Subcutaneous adipose tissue (tissue), 4 donors: ENCODE data around the gene LAMP5. TPM values are rescaled to one million over a fixed set of nuclear protein-coding genes. Genes with fewer than 3 reads are reported as not detected.

ENCODE experiments used
- total RNA-seq, 4 donors: library from RNA; depleted of rRNA; stranded (reverse); fragments of >200 nt; gene quantifications; one replicate each; pipeline ENCODE4 v1.1.0, GENCODE V29; 2016
- TF ChIP-seq, protein P1 (sequence below): fragments of 450-650 bp; IDR thresholded peaks from one replicate; pipeline ENCODE4 v1.5.1; 2016; ENCODE audit warnings: low read depth, mild to moderate bottlenecking, control low read depth, antibody characterized with exemption, moderate library complexity

Gene LAMP5
- total RNA-seq, 4 donors from 2014 or later: not detected

DNA sequence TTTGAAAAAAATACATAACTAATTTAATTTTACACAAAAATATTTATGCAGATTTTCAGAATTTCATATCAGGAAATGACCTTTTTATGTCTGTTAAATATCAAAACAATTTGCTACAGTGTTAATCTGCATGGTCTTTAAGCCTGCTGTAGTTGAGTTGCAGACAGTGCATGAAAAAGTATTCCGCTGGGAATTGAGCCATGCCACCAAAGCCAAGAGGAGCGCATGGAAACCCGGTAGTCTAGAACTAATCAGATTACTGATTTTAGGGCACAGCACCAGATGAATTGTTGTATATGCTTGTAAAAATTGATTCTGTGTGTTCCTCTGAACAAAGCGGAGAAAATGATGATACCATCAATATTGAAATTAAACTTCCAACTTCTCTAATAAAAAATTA is 34.3 kb upstream of the LAMP5 start:
- TF ChIP-seq, protein P1, sequence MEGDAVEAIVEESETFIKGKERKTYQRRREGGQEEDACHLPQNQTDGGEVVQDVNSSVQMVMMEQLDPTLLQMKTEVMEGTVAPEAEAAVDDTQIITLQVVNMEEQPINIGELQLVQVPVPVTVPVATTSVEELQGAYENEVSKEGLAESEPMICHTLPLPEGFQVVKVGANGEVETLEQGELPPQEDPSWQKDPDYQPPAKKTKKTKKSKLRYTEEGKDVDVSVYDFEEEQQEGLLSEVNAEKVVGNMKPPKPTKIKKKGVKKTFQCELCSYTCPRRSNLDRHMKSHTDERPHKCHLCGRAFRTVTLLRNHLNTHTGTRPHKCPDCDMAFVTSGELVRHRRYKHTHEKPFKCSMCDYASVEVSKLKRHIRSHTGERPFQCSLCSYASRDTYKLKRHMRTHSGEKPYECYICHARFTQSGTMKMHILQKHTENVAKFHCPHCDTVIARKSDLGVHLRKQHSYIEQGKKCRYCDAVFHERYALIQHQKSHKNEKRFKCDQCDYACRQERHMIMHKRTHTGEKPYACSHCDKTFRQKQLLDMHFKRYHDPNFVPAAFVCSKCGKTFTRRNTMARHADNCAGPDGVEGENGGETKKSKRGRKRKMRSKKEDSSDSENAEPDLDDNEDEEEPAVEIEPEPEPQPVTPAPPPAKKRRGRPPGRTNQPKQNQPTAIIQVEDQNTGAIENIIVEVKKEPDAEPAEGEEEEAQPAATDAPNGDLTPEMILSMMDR: no peak

DNA sequence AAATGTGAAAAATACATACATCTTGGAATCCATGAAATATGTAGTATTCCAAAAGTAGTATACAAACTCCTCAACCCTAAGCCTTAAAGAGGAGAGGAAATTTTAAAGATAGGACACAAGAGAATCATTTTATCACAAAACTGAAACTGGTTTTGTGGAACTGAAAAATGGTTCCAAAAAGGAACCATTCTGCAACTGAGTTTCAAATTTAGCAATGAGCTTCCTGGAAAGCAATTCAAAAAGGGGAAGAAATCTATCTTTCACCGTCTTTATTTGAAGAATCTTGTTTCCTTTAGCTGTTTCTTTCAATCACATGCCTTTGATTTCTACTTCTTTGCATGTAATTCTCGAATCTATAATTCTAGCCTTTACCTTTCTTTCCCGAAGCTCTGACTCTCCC is 32.2 kb upstream of the LAMP5 start:
- TF ChIP-seq, protein P1: no peak

DNA sequence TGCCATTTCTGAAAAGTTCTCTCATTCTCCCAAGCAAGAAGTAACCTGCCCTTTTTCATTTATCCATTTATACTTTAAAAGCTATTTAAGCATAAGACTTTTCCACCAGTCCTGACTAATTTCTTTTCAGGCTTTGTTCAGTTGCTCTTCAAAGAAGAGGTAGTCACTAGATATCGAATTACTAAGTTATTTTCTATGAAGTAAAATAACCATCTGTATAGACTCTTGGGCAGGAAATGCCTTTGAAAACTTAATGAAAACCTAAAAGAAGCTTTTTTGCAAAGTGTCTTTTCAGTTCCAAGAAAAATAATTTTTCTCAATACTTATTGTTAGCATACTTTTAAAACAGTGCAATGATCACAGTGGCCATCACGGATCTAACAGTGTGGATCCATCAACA is 31.3 kb upstream of the LAMP5 start:
- TF ChIP-seq, protein P1: no peak

DNA sequence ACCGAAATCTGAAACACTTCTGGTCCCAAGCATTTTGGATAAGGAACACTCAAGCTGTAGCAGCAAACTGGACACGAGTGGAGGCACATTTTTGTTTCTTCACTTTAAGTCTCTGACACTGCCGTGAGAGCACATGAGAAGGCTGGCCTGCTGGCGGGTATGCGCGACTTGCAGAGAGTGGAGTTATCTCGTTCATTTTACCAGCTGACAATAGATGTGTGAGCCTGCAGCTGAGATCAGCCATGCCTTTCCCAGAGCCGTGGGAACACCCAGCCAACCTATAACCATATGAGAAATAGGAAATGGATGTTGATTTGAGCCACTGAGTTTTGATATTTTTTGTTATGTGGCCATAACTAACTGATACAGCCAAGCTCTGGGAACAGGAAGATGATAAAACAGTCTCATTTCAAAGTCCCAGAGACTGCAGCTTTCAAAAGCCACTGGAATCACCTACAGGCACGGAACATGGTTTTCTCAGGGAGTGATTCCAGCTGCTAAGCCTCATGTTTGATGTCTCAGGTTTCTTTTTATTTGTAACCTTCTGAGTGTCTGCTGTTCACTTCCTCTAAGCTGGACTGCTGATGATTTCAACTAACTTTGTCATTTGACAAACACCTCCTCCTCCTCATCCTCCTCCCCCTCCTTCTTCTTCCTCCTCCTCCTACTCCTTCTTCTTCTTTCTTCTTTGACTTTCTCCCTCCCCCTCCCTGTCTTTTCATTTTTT is 28.6 kb upstream of the LAMP5 start:
- TF ChIP-seq, protein P1: no peak

DNA sequence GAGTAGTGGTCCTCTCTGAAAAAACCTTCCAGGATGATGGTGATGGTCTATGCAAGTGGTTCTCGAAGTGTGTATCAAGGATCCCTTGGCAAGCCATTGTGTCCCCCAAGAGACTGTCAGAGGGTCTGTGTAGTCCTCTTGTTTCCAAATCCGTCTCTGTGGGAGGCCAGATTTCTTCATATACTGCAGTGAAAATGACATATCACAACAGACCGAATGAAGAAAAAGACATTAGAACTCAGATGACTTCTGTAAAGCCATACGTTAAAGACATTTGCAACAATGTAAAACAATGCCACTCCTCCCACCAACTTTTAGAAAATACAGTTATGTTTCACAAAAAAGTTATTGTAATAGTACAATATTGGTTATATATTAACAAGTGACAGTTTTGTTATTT is 27.2 kb upstream of the LAMP5 start:
- TF ChIP-seq, protein P1: no peak

DNA sequence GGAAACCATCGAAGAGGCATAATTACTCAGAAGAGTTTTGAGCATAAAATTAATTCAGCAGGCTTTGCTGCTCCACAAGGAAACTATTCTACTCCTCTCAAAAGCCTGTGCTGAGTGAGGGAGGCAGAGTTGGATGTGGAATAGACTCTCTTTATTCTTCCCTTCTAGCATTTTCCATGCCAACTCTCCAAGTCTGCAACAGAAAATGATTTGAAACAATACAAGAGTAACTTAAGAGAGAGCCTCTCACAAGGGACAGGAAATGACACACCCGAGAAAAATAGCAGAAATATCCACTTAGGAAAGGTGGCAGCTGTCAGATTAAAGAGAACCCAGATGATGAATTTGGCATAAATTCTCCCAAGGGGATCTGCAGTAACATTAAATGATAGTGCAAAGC is 26.3 kb upstream of the LAMP5 start:
- TF ChIP-seq, protein P1: no peak

DNA sequence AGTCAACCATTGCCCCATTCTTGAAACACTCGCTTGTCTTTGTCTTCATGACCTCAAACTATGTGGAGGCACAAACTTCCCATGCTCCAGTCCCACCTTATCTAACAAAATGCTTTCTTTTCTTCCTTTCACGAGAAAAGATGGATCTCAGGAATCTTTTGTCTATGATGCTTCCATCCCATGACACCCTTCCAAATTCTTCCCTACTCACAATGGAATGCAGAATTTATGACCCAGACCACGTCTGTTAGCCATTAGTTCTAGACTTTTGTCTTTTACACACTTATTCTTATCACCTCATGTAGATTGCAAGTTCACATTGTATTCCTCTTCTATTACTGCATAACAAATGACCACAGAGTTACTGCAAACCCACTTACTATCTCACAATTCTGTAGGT is 24.2 kb upstream of the LAMP5 start:
- TF ChIP-seq, protein P1: no peak
